Thoracic aorta (tissue), 2 donors: ENCODE data around the gene ADCY4. TPM values are rescaled to one million over a fixed set of nuclear protein-coding genes. Genes with fewer than 3 reads are reported as not detected.
"Not testable (repeated sequence)": the region's sequence is repeated elsewhere in the genome, so short reads cannot be mapped to it uniquely, and the experiment has no call there.

Source experiments
- ATAC-seq: fragments of 150-250 bp; one replicate; pipeline ENCODE4 v1.8.0; 2017; ENCODE audit warnings: low read depth; ENCODE audit not compliant: insufficient number of reproducible peaks, low FRiP score
- DNase-seq: peaks from one replicate; pipeline ENCODE4 v3.0.0-alpha.2; 2020; ENCODE audit warnings: low spot score
- H3K27ac ChIP-seq, 2 donors: fragments of 200-600 bp; sonication (generic); 1 replicate in 1 of 2; 2 replicates in 1 of 2; pipeline ENCODE4 v1.5.1; 2016; ENCODE audit warnings: mild to moderate bottlenecking in 2 of 2, moderate library complexity in 2 of 2
- H3K27me3 ChIP-seq: fragments of 200-600 bp; sonication (generic); replicated peaks from 2 replicates; pipeline ENCODE4 v1.6.0; 2016; ENCODE audit warnings: mild to moderate bottlenecking; ENCODE audit not compliant: insufficient read depth
- H3K36me3 ChIP-seq: fragments of 200-600 bp; sonication (generic); one replicate; pipeline ENCODE4 v1.5.1; 2016
- H3K4me1 ChIP-seq, 2 donors: fragments of 200-600 bp; sonication (generic); 1 replicate in 1 of 2; 2 replicates in 1 of 2; pipeline versions ENCODE4 v1.5.1 to v1.6.0; 2016; ENCODE audit warnings: low read depth in 2 of 2, mild to moderate bottlenecking in 1 of 2; ENCODE audit not compliant: control insufficient read depth in 1 of 2
- H3K4me3 ChIP-seq: fragments of 200-600 bp; sonication (generic); 2 replicates; pipeline ENCODE4 v1.5.1; 2016; ENCODE audit warnings: mild to moderate bottlenecking
- H3K9me3 ChIP-seq: fragments of 200-600 bp; sonication (generic); 2 replicates; pipeline ENCODE4 v1.5.1; 2016
- CTCF ChIP-seq: fragments of 200-600 bp; sonication (generic); IDR thresholded peaks from one replicate; pipeline ENCODE4 v1.5.1; 2019; ENCODE audit warnings: antibody characterized with exemption
- total RNA-seq, 2 donors: library from RNA; depleted of rRNA; stranded (reverse); fragments of >200 nt; gene quantifications; one replicate each; pipeline versions ENCODE4 v1.1.0 to v1.2.3, GENCODE V29; 2016

ADCY4 gene
- total RNA-seq, 2 donors from 2014 or later, result 25.5 to 28.7 TPM

DNA sequence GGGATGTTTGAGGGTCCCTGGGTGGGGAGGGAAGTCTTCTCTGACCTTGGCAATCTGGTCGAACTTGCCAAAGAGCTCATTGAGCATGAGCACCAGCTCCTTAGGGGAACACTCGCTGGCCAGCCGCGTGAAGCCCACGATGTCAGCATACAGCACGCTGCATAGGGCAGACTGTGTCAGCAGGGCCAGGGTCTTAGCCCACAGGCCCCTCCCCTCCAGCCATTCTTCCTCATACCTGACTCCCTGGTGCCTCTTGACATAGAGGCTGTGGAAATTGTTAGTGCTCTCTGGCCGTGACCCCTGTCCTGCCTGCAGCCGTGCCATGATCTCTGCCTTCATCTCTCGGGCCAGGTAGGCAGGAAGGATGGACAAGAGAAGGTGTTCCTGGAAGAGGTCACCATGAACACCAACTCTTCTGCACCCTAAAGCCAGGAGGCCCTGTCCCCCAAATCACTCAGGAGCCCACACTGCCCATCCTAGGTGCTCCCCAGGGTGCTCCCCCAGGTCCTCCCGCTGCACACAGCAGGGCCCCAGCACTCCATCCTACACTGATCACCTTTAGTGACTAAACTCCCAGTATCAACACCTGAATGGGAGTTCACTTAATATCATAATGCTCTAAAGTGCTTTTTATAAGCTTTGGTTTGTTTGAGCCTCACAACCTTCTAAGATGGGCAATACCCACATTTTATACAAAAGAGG lies 3.7 kb downstream of the ADCY4 start:
- no peak for DNase-seq
- no peak for ATAC-seq

DNA sequence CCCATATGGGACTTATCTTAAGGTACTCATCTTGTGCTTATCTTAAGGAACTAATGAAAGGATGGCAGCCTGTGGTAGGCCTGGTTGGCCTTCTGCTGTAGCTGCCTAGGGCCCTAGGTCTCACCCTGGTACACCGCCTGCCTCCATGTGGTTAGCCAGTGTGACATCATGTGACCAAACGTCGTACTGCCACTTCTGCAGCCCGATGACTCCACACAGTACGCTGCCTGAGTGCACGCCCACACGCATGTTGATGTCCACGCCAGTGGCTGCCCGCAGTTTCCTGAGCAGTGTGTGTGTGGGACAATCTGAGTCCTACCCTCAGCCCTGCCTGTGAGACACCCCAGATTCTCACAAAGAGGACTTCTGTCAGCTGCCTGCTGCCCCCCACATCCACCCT lies 5.1 kb downstream of the ADCY4 start:
- Histone ChIP-seq H3K36me3 (no peaks in the 10 kb centered on the region), H3K27ac (no peak overlapping the region), H3K27me3 (peaks cover 3% of the 10 kb centered on the region), H3K4me1 (peaks cover 22 to 32% of the 10 kb centered on the region in 2 donors), H3K9me3 (no peaks in the 10 kb centered on the region), H3K4me3 (no peak overlapping the region)
- TF ChIP-seq CTCF, result no peak
- ATAC-seq (no peak), DNase-seq (no peak)

More for the DNA sequence above, 3.7 kb downstream of the ADCY4 start:
- Histone ChIP-seq H3K36me3 (no peaks in the 10 kb centered on the region), H3K4me1 (peaks cover 22 to 36% of the 10 kb centered on the region in 2 donors), H3K27me3 (peaks cover 3% of the 10 kb centered on the region), H3K9me3 (no peaks in the 10 kb centered on the region), H3K27ac (no peak overlapping the region), H3K4me3 (no peak overlapping the region)
- TF ChIP-seq CTCF, result no peak

- H3K4me3 ChIP-seq, result no peak overlapping the region
- H3K36me3 ChIP-seq, result no peaks in the 10 kb centered on the region
- ATAC-seq (no peak), DNase-seq (no peak)
- peaks cover 16 to 26% of the 10 kb centered on the region in 2 donors for H3K4me1 ChIP-seq
- no peak for TF ChIP-seq CTCF
- H3K27me3 ChIP-seq, result peaks cover 2% of the 10 kb centered on the region
- H3K9me3 ChIP-seq, result no peaks in the 10 kb centered on the region
- no peak overlapping the region for H3K27ac ChIP-seq
Measured at GRCh38 chr14:24329073-24329663, 5.7 kb downstream of the ADCY4 start.

DNA sequence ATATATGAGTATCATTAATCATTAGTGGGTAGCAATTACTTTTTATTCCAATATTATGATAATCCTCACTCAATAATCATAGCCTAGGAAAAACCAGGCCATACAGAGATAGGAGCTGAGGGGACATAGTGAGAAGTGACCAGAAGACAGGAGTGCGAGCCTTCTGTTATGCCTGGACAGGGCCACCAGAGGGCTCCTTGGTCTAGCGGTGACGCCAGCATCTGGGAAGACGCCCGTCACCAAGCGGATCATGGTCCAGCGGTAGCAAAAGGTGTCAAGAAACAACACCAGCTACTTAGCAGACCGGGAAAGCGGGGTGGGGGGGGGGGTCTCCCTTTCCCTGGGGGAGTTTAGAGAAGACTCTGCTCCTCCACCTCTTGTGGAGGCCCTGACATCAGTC lies 7.0 kb downstream of the ADCY4 start:
- H3K27ac ChIP-seq, H3K4me3 ChIP-seq, DNase-seq, H3K27me3 ChIP-seq, H3K9me3 ChIP-seq, ATAC-seq, H3K36me3 ChIP-seq: not testable (repeated sequence)
- H3K4me1 ChIP-seq, result peaks cover 7 to 14% of the 10 kb centered on the region in 2 donors
- peak; percentile 62 for TF ChIP-seq CTCF

DNA sequence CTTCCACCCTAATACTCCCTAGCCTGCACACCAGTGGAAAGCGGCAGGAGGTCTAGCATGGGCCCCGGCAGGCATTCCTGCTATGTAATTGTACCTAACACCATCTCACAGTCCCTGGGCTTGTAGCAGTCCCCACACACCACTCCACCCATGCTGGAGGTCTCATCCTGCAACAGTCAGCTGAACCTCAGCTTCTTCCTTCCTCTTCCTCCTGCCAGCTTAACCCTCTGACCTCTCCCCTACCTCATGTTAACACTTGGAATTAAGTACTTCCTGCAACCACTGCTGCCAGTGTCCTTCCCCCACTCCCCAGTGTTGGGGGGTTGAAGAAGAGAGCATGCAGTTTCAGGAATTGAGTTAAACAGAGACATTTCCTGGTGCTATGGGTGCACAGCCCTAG lies 7.6 kb downstream of the ADCY4 start:
- no peak for ATAC-seq
- Histone ChIP-seq H3K27me3 (no peaks in the 10 kb centered on the region), H3K27ac (no peak overlapping the region), H3K9me3 (no peaks in the 10 kb centered on the region), H3K4me3 (no peak overlapping the region), H3K4me1 (peaks cover 1 to 7% of the 10 kb centered on the region in 2 donors), H3K36me3 (no peaks in the 10 kb centered on the region)
- no peak for DNase-seq
- TF ChIP-seq CTCF, result no peak
